NCI-H187 (cell line): Measurements from ENCODE around the gene FBXL19.

ENCODE experiments used
- DNase-seq, 2 experiments: peaks; one replicate each; lab custom pipeline; 2025; lab: John Stamatoyannopoulos, UW

The FBXL19 gene

GRCh38 chr16:30989469-30990047, 66.2 kb downstream of the FBXL19 start:
- no peak for DNase-seq

GRCh38 chr16:30990105-30990504, 66.7 kb downstream of the FBXL19 start:
- no peak for DNase-seq

GRCh38 chr16:30991052-30991451, 67.7 kb downstream of the FBXL19 start:
- DNase-seq: no peak

- DNase-seq: no peak
Observed at GRCh38 chr16:30992276-30992780, 69.0 kb downstream of the FBXL19 start.

GRCh38 chr16:30992931-30993816, 69.8 kb downstream of the FBXL19 start:
- DNase-seq: no peak

GRCh38 chr16:30995927-30996323, 72.6 kb downstream of the FBXL19 start:
- DNase-seq: no peak

- no peak for DNase-seq
Observed at GRCh38 chr16:30996324-30996984, 73.1 kb downstream of the FBXL19 start.

GRCh38 chr16:30996985-30997724, 73.8 kb downstream of the FBXL19 start:
- DNase-seq: no peak

GRCh38 chr16:30997725-30998711, 74.6 kb downstream of the FBXL19 start:
- DNase-seq: no peak
